CD14-positive monocyte (primary cell): ENCODE data around the gene TXLNB. TPM values are rescaled to one million over a fixed set of nuclear protein-coding genes. Genes with fewer than 3 reads are reported as not detected.

Experiments
- DNase-seq, 3 donors: peaks; one replicate each; pipeline ENCODE4 v3.0.0-alpha.2; 2011 to 2022
- H2AFZ ChIP-seq: 2 replicates; pipeline ENCODE4 v1.6.0; 2012; ENCODE audit warnings: mild to moderate bottlenecking, low read depth, low read length, inconsistent platforms; ENCODE audit not compliant: insufficient read depth, poor library complexity, severe bottlenecking
- H3K27ac ChIP-seq, 2 donors: 1 replicate in 1 of 2; 2 replicates in 1 of 2; pipeline ENCODE4 v1.5.1; 2012 to 2013; ENCODE audit warnings: low read length in 2 of 2, control low read depth in 1 of 2, inconsistent platforms in 1 of 2, low read depth in 1 of 2, mild to moderate bottlenecking in 1 of 2
- H3K27me3 ChIP-seq, 2 donors: one replicate each; pipeline versions ENCODE4 v1.6.0 to v1.6.1; 2011 to 2013; ENCODE audit warnings: low read length in 2 of 2; ENCODE audit not compliant: control insufficient read depth in 2 of 2, insufficient read depth in 2 of 2
- H3K36me3 ChIP-seq, 2 donors: replicated peaks in 1 of 2; 1 replicate in 1 of 2; 2 replicates in 1 of 2; pipeline versions ENCODE4 v1.5.1 to v1.6.1; 2012 to 2013; ENCODE audit warnings: low read length in 2 of 2, control low read depth in 1 of 2, inconsistent platforms in 1 of 2, mild to moderate bottlenecking in 1 of 2; ENCODE audit not compliant: insufficient read depth in 2 of 2, control insufficient read depth in 1 of 2
- H3K4me1 ChIP-seq, 2 donors: 1 replicate in 1 of 2; 2 replicates in 1 of 2; pipeline versions ENCODE4 v1.5.1 to v1.6.1; 2012 to 2013; ENCODE audit warnings: low read length in 2 of 2, control low read depth in 1 of 2, inconsistent platforms in 1 of 2, mild to moderate bottlenecking in 1 of 2, moderate library complexity in 1 of 2; ENCODE audit not compliant: insufficient read depth in 2 of 2, control insufficient read depth in 1 of 2
- H3K4me2 ChIP-seq: replicated peaks from 2 replicates; pipeline ENCODE3; 2012; ENCODE audit warnings: low read length, moderate library complexity, mild to moderate bottlenecking; ENCODE audit not compliant: poor library complexity, severe bottlenecking; ENCODE audit errors: extremely low read depth
- H3K4me3 ChIP-seq, 3 experiments: fragments of 200-600 bp in 1 of 3; sonication (generic) in 1 of 3; replicated peaks in 1 of 3; 1 replicate in 2 of 3; 2 replicates in 1 of 3; pipeline ENCODE4 v1.5.1; 2011 to 2013; ENCODE audit warnings: low read length in 3 of 3, mild to moderate bottlenecking in 3 of 3, control low read depth in 2 of 3, low read depth in 2 of 3, inconsistent platforms in 1 of 3, moderate library complexity in 1 of 3
- H3K79me2 ChIP-seq: 2 replicates; pipeline ENCODE4 v1.6.0; 2012; ENCODE audit warnings: mild to moderate bottlenecking, control low read depth, inconsistent platforms, low read length, moderate library complexity; ENCODE audit not compliant: insufficient read depth
- H3K9ac ChIP-seq: 2 replicates; pipeline ENCODE4 v1.6.0; 2017; ENCODE audit warnings: low read length, mild to moderate bottlenecking; ENCODE audit not compliant: insufficient read depth, poor library complexity, severe bottlenecking
- H3K9me3 ChIP-seq, 2 donors: replicated peaks in 1 of 2; 1 replicate in 1 of 2; 2 replicates in 1 of 2; pipeline versions ENCODE4 v1.5.1 to v1.6.1; 2012 to 2013; ENCODE audit warnings: low read length in 2 of 2, control low read depth in 1 of 2; ENCODE audit not compliant: control insufficient read depth in 1 of 2, insufficient read depth in 1 of 2
- H4K20me1 ChIP-seq: 2 replicates; pipeline ENCODE4 v1.6.0; 2012; ENCODE audit warnings: mild to moderate bottlenecking, low read length, control low read depth, moderate library complexity; ENCODE audit not compliant: insufficient read depth
- H3K27ac Mint-ChIP-seq, 7 donors: one replicate each; pipeline ENCODE4 v1.8.0; 2020; ENCODE audit warnings: mild to moderate bottlenecking in 7 of 7, mixed read lengths in 7 of 7, moderate library complexity in 6 of 7, inconsistent platforms in 2 of 7
- H3K27me3 Mint-ChIP-seq, 3 donors: one replicate each; pipeline ENCODE4 v1.8.0; 2021 to 2022; ENCODE audit warnings: low read depth in 3 of 3, mild to moderate bottlenecking in 3 of 3, mixed read lengths in 3 of 3, moderate library complexity in 3 of 3, inconsistent platforms in 1 of 3
- H3K36me3 Mint-ChIP-seq, 2 donors: one replicate each; pipeline ENCODE4 v1.8.0; 2020; ENCODE audit warnings: mixed read lengths in 2 of 2, inconsistent platforms in 1 of 2, mild to moderate bottlenecking in 1 of 2
- H3K4me1 Mint-ChIP-seq: one replicate; pipeline ENCODE4 v1.8.0; 2020; ENCODE audit warnings: mild to moderate bottlenecking, mixed read lengths
- H3K4me3 Mint-ChIP-seq, 2 donors: one replicate each; pipeline ENCODE4 v1.8.0; 2020; ENCODE audit warnings: mild to moderate bottlenecking in 2 of 2, mixed read lengths in 2 of 2, moderate library complexity in 1 of 2
- H3K9me3 Mint-ChIP-seq, 7 donors: one replicate each; pipeline ENCODE4 v1.8.0; 2020 to 2022; ENCODE audit warnings: mixed read lengths in 7 of 7, mild to moderate bottlenecking in 6 of 7, moderate library complexity in 6 of 7, inconsistent platforms in 2 of 7
- WGBS: methylation state at CpG from one replicate; pipeline ENCODE4 v1.1.5; 2013; ENCODE audit warnings: missing lambda C conversion rate; ENCODE audit not compliant: insufficient coverage; 5-methylcytosine and 5-hydroxymethylcytosine counted together
- intact Hi-C, 2 donors: fragments of 100-400 bp; cut with micrococcal nuclease; formaldehyde crosslinking; loops; one replicate each; pipeline versions ENCODE4 v1.15.0 to v1.15.1; 2023
- polyA plus RNA-seq, 3 donors: library from polyadenylated mRNA; depleted of rRNA in 1 of 3; unstranded in 2 of 3; stranded (reverse) in 1 of 3; fragments of 300-500 nt in 2 of 3; fragments of >200 nt in 1 of 3; fragmentation: Illumina TruSeq in 2 of 3; gene quantifications; 1 replicate in 2 of 3; 2 replicates in 1 of 3; pipeline ENCODE4 v1.2.3, GENCODE V29; 2012 to 2021
- TF ChIP-seq, protein P1 (sequence below): fragments of 200-600 bp; IDR thresholded peaks from one replicate; pipeline ENCODE4 v1.8.0; 2022; ENCODE audit warnings: antibody characterized with exemption, mild to moderate bottlenecking

Gene TXLNB
- polyA plus RNA-seq, 3 donors = 0.04 to 0.25 (median 0.14) TPM

DNA sequence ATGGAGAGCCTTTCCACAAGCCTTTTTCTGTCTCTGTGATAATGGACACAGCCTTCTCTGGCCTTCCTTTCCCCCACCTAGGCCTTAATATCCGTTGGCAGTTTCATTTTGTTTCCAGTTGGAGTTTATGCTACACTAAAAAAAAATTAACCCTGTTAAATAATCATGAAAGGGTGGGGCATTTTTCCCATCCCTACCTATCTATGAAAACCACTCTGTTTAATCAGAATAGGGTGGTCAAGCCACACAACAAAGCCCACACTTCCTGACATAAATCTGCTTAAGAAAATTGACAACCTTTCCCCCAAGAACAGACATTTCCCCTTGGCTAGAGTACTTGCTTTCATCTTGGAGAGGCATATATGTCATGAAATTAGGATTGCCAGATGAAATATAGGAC, 14.2 kb downstream of the TXLNB start:
- WGBS = no CpG with 5 or more reads among the region's 1 CpG
- Histone ChIP-seq H2AFZ (no peak overlapping the region), H3K27me3 (no peaks in the 10 kb centered on the region), H3K4me1 (peaks cover 12 to 14% of the 10 kb centered on the region in 2 donors), H3K36me3 (no peaks in the 10 kb centered on the region), H3K27ac (no peak overlapping the region), H3K79me2 (no peaks in the 10 kb centered on the region), H3K4me2 (no peak overlapping the region), H3K9ac (no peak overlapping the region), H4K20me1 (no peaks in the 10 kb centered on the region), H3K9me3 (no peaks in the 10 kb centered on the region), H3K4me3 (no peak overlapping the region)
- DNase-seq = no peak
- H3K27ac Mint-ChIP-seq = no peak overlapping the region
- TF ChIP-seq, protein P1, sequence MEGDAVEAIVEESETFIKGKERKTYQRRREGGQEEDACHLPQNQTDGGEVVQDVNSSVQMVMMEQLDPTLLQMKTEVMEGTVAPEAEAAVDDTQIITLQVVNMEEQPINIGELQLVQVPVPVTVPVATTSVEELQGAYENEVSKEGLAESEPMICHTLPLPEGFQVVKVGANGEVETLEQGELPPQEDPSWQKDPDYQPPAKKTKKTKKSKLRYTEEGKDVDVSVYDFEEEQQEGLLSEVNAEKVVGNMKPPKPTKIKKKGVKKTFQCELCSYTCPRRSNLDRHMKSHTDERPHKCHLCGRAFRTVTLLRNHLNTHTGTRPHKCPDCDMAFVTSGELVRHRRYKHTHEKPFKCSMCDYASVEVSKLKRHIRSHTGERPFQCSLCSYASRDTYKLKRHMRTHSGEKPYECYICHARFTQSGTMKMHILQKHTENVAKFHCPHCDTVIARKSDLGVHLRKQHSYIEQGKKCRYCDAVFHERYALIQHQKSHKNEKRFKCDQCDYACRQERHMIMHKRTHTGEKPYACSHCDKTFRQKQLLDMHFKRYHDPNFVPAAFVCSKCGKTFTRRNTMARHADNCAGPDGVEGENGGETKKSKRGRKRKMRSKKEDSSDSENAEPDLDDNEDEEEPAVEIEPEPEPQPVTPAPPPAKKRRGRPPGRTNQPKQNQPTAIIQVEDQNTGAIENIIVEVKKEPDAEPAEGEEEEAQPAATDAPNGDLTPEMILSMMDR = no peak
- no peaks in the 10 kb centered on the region for H3K27me3 Mint-ChIP-seq
- intact Hi-C loops = no loop called here
- H3K36me3 Mint-ChIP-seq = no peaks in the 10 kb centered on the region
- no peak overlapping the region for H3K4me3 Mint-ChIP-seq
- peaks cover 17% of the 10 kb centered on the region for H3K4me1 Mint-ChIP-seq
- H3K9me3 Mint-ChIP-seq = no peaks in the 10 kb centered on the region

DNA sequence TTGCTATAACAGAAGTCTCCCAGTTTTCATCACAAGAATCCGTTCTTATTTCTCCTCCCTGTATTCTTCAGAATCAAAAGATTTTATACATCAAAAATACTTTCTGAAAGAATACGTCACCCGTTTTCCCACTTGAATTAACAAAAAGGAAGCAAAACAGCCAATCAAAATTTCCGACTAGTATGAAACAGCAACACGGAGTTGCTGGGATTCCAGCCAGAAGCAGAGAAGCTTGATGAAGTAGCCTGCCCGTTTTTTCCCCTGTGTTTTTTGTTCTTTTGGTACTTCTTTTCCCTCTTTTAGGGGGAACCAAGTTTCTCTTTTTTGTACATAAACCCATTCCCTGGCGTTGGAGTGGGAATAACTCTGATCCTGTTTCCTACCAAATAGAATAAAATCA, 14.6 kb downstream of the TXLNB start:
- Histone ChIP-seq H3K9ac (no peak overlapping the region), H2AFZ (no peak overlapping the region), H3K36me3 (no peaks in the 10 kb centered on the region), H4K20me1 (no peaks in the 10 kb centered on the region), H3K27me3 (no peaks in the 10 kb centered on the region), H3K9me3 (no peaks in the 10 kb centered on the region), H3K4me3 (no peak overlapping the region), H3K27ac (no peak overlapping the region), H3K79me2 (no peaks in the 10 kb centered on the region), H3K4me1 (peaks cover 12 to 14% of the 10 kb centered on the region in 2 donors), H3K4me2 (no peak overlapping the region)
- no peaks in the 10 kb centered on the region for H3K27me3 Mint-ChIP-seq
- H3K27ac Mint-ChIP-seq = no peak overlapping the region
- no peak overlapping the region for H3K4me3 Mint-ChIP-seq
- WGBS = 79% methylated on average over 4 of the region's 7 CpGs
- TF ChIP-seq, protein P1 = no peak
- H3K4me1 Mint-ChIP-seq = peaks cover 17% of the 10 kb centered on the region
- no peak for DNase-seq
- H3K9me3 Mint-ChIP-seq = no peaks in the 10 kb centered on the region
- intact Hi-C loops = no loop called here
- no peaks in the 10 kb centered on the region for H3K36me3 Mint-ChIP-seq
